Cardiac muscle cell (in vitro differentiated cells and primary cell): ENCODE data around the gene C13orf46. TPM values are rescaled to one million over a fixed set of nuclear protein-coding genes. Genes with fewer than 3 reads are reported as not detected.

Experiments
- DNase-seq, 2 donors: peaks; one replicate each; pipeline versions ENCODE4 v3.0.0 to v3.0.0-alpha.2; 2010 to 2017; ENCODE audit warnings: low read depth in 1 of 2, low spot score in 1 of 2
- H3K27ac ChIP-seq: fragments of 200-600 bp; sonication (generic); 2 replicates; pipeline ENCODE4 v1.5.1; 2016
- H3K27me3 ChIP-seq: fragments of 200-600 bp; sonication (generic); 2 replicates; pipeline ENCODE4 v1.6.0; 2016; ENCODE audit warnings: control low read depth
- H3K36me3 ChIP-seq: fragments of 200-600 bp; sonication (generic); 2 replicates; pipeline ENCODE4 v1.5.1; 2016; ENCODE audit warnings: control low read depth
- H3K4me1 ChIP-seq: fragments of 200-600 bp; sonication (generic); 2 replicates; pipeline ENCODE4 v1.8.1; 2017; ENCODE audit warnings: low read depth, mild to moderate bottlenecking, mixed run types
- H3K4me3 ChIP-seq: fragments of 200-600 bp; sonication (generic); 2 replicates; pipeline ENCODE4 v1.5.1; 2016; ENCODE audit warnings: mild to moderate bottlenecking
- H3K9me3 ChIP-seq: fragments of 200-600 bp; sonication (generic); 2 replicates; pipeline ENCODE4 v1.5.1; 2017; ENCODE audit warnings: low read depth, mild to moderate bottlenecking, control low read depth
- polyA plus RNA-seq: library from polyadenylated mRNA; unstranded; fragments of >200 nt; fragmentation: Nextera tagmentation; extraction: Ambion mirVana; gene quantifications from 2 replicates; pipeline ENCODE4 v1.2.1, GENCODE V29; 2016
- total RNA-seq: library from RNA; depleted of rRNA; stranded (reverse); fragments of >200 nt; gene quantifications from 2 replicates; pipeline ENCODE4 v1.2.3, GENCODE V29; 2016
- TF ChIP-seq, protein P1 (sequence below): IDR thresholded peaks from 2 replicates; pipeline ENCODE4 v1.5.1; 2012; ENCODE audit warnings: low read depth, mild to moderate bottlenecking, low read length

C13orf46 gene
- total and polyA plus RNA-seq, 2 experiments from 2014 or later = 0.35 TPM; not detected in 1

- TF ChIP-seq, protein P1, sequence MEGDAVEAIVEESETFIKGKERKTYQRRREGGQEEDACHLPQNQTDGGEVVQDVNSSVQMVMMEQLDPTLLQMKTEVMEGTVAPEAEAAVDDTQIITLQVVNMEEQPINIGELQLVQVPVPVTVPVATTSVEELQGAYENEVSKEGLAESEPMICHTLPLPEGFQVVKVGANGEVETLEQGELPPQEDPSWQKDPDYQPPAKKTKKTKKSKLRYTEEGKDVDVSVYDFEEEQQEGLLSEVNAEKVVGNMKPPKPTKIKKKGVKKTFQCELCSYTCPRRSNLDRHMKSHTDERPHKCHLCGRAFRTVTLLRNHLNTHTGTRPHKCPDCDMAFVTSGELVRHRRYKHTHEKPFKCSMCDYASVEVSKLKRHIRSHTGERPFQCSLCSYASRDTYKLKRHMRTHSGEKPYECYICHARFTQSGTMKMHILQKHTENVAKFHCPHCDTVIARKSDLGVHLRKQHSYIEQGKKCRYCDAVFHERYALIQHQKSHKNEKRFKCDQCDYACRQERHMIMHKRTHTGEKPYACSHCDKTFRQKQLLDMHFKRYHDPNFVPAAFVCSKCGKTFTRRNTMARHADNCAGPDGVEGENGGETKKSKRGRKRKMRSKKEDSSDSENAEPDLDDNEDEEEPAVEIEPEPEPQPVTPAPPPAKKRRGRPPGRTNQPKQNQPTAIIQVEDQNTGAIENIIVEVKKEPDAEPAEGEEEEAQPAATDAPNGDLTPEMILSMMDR = no peak
Measured at GRCh38 chr13:113959198-113959597, 14.7 kb downstream of the C13orf46 start.

DNA sequence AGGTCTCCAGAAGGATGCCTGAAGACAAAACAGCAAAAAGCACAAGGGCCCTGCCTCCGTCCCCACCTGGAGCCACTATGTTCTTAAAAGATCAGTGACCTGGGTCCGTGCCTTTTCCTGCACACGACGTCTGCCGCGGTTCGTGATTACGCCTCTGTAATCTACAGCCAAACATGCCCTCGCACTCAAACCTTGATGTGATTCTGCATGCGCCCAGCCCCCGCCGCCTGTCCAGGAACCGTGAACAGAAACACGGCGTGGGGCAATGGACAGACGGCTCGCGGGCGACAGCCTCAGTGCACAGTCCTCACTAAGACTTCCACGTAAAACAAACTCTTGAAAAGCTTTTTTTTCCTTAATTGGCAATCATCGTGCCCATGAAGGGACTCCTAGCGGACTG, 15.5 kb downstream of the C13orf46 start:
- DNase-seq = no peak
- Histone ChIP-seq H3K4me1 (no peaks in the 10 kb centered on the region), H3K27me3 (no peaks in the 10 kb centered on the region), H3K27ac (no peak overlapping the region), H3K9me3 (no peaks in the 10 kb centered on the region), H3K36me3 (no peaks in the 10 kb centered on the region), H3K4me3 (no peak overlapping the region)
- TF ChIP-seq, protein P1 = no peak

More at GRCh38 chr13:113959198-113959597, 14.7 kb downstream of the C13orf46 start:
- Histone ChIP-seq H3K27ac (no peak overlapping the region), H3K4me3 (no peak overlapping the region), H3K4me1 (no peaks in the 10 kb centered on the region), H3K36me3 (no peaks in the 10 kb centered on the region), H3K27me3 (no peaks in the 10 kb centered on the region), H3K9me3 (no peaks in the 10 kb centered on the region)
- no peak for DNase-seq

DNA sequence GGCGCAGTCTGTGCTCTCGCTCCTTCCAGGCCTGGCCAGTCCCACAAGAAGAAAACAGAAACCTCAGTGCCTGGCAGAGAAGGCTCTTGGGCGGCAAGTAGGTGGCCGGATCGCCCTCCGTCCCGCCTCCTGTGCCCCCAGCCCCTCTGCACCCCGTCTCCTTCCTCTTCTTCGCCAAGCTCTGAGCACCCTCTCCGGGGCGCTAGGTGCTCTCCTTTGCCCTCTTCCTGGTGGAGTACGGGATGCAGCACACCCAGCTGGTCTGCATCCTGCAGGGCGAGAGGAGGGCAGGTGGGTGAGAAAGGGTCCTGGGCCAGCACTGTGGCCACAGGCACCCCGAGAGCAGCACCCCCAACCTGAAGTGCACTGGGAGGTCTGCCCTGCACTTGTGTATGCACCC, 17.3 kb downstream of the C13orf46 start:
- no peak for DNase-seq
- Histone ChIP-seq H3K4me1 (no peaks in the 10 kb centered on the region), H3K27me3 (no peaks in the 10 kb centered on the region), H3K4me3 (no peak overlapping the region), H3K9me3 (no peaks in the 10 kb centered on the region), H3K27ac (no peak overlapping the region), H3K36me3 (no peaks in the 10 kb centered on the region)
- TF ChIP-seq, protein P1 = no peak

DNA sequence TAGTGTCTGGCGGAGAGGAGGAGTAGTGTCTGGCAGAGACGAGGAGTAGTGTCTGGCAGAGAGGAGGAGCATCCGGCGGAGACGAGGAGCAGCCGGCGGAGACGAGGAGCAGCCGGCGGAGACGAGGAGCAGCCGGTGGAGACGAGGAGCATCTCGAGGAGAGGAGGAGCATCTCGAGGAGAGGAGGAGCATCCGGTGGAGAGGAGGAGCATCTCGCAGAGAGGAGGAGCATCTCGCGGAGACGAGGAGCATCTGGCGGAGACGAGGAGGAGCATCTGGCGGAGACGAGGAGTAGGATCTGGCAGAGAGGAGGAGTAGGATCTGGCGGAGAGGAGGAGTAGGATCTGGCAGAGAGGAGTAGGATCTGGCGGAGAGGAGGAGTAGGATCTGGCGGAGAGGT, 18.2 kb downstream of the C13orf46 start:
- no peak for DNase-seq
- Histone ChIP-seq H3K27me3 (no peaks in the 10 kb centered on the region), H3K4me3 (no peak overlapping the region), H3K4me1 (no peaks in the 10 kb centered on the region), H3K9me3 (no peaks in the 10 kb centered on the region), H3K36me3 (no peaks in the 10 kb centered on the region), H3K27ac (no peak overlapping the region)
- TF ChIP-seq, protein P1 = no peak

- Histone ChIP-seq H3K27ac (no peak overlapping the region), H3K36me3 (no peaks in the 10 kb centered on the region), H3K4me1 (no peaks in the 10 kb centered on the region), H3K9me3 (no peaks in the 10 kb centered on the region), H3K4me3 (no peak overlapping the region), H3K27me3 (no peaks in the 10 kb centered on the region)
- TF ChIP-seq, protein P1 = no peak
- DNase-seq = no peak
Measured at GRCh38 chr13:113955235-113955634, 18.6 kb downstream of the C13orf46 start.
